HFFc6 (cell line): Measurements from ENCODE around the gene CCR4. TPM values are rescaled to one million over a fixed set of nuclear protein-coding genes. Genes with fewer than 3 reads are reported as not detected.

Source experiments
- DNase-seq: peaks from one replicate; pipeline ENCODE4 v3.0.0-alpha.2; 2018
- H3K27ac Mint-ChIP-seq: 2 replicates; pipeline ENCODE4 v1.8.0; 2020; ENCODE audit warnings: mild to moderate bottlenecking, mixed read lengths
- H3K27me3 Mint-ChIP-seq: 2 replicates; pipeline ENCODE4 v1.8.0; 2021; ENCODE audit warnings: mild to moderate bottlenecking, moderate library complexity, mixed read lengths; ENCODE audit not compliant: insufficient read depth
- H3K36me3 Mint-ChIP-seq: 2 replicates; pipeline ENCODE4 v1.8.0; 2021; ENCODE audit warnings: low read depth, mixed read lengths
- H3K4me1 Mint-ChIP-seq: 2 replicates; pipeline ENCODE4 v1.8.0; 2020; ENCODE audit warnings: low read depth, mixed read lengths
- H3K4me3 Mint-ChIP-seq: 2 replicates; pipeline ENCODE4 v1.8.0; 2020; ENCODE audit warnings: mild to moderate bottlenecking, moderate library complexity, mixed read lengths
- H3K9me3 Mint-ChIP-seq: 2 replicates; pipeline ENCODE4 v1.8.0; 2020; ENCODE audit warnings: mild to moderate bottlenecking, mixed read lengths
- CTCF ChIP-seq: fragments of 200-600 bp; sonication (generic); IDR thresholded peaks from 2 replicates; pipeline ENCODE4 v1.5.0; 2021; ENCODE audit warnings: antibody characterized with exemption, mild to moderate bottlenecking
- total RNA-seq, 6 experiments: library from RNA; stranded (reverse); fragmentation: NEBNext Ultra II Directional; extraction: Animal tissue kit (Norgen Biotek cat#: 25700); gene quantifications; 2 replicates in 1 of 6; 3 replicates in 5 of 6; pipeline ENCODE4 v1.2.3, GENCODE V29; 2021

CCR4 gene
- total RNA-seq, 6 experiments from 2014 or later: not detected

GRCh38 chr3:32992310-32992686 is 40.9 kb downstream of the CCR4 start:
- Mint-ChIP-seq H3K4me3 (no peak overlapping the region), H3K4me1 (no peaks in the 10 kb centered on the region), H3K36me3 (no peaks in the 10 kb centered on the region), H3K9me3 (no peaks in the 10 kb centered on the region), H3K27ac (no peak overlapping the region), H3K27me3 (no peaks in the 10 kb centered on the region; the same call in none of the 2 replicates)
- DNase-seq: no peak
- TF ChIP-seq CTCF: no peak

GRCh38 chr3:32994045-32994444 is 42.6 kb downstream of the CCR4 start:
- no peak for DNase-seq
- Mint-ChIP-seq H3K9me3 (no peaks in the 10 kb centered on the region), H3K27ac (no peak overlapping the region), H3K4me1 (no peaks in the 10 kb centered on the region), H3K4me3 (no peak overlapping the region), H3K36me3 (peaks cover 2% of the 10 kb centered on the region; the same call in 1 of the 2 replicates), H3K27me3 (peaks cover 2% of the 10 kb centered on the region; the same call in 1 of the 2 replicates)
- TF ChIP-seq CTCF: no peak

- H3K27ac Mint-ChIP-seq: no peak overlapping the region
- H3K4me3 Mint-ChIP-seq: no peak overlapping the region
- H3K36me3 Mint-ChIP-seq: peaks cover 6% of the 10 kb centered on the region; the same call in 1 of the 2 replicates
- H3K9me3 Mint-ChIP-seq: no peaks in the 10 kb centered on the region
- H3K4me1 Mint-ChIP-seq: no peaks in the 10 kb centered on the region
- peaks cover 2% of the 10 kb centered on the region; the same call in 1 of the 2 replicates for H3K27me3 Mint-ChIP-seq
- TF ChIP-seq CTCF: no peak
- DNase-seq: no peak
Measured at GRCh38 chr3:32995098-32995497, 43.7 kb downstream of the CCR4 start.

- H3K27ac Mint-ChIP-seq: no peak overlapping the region
Measured at GRCh38 chr3:32996048-32996754, 44.8 kb downstream of the CCR4 start.

DNA sequence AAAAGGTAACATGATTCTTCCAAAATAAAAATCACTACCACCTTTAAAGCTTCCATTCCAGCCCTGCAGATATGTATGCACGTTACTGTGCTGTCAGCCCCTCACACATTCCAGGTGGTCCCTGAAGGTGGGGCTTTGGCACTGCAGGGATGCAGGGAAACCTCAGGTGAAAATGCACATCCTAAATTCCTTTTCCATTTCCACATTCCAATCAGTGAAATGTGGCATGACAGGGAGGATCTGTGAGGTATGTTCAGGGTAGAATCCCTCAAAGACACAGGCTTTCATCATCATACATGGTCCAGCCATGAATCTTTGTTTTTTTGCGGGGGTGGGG is 45.3 kb downstream of the CCR4 start:
- H3K36me3 Mint-ChIP-seq: peaks cover 14% of the 10 kb centered on the region

More at GRCh38 chr3:32996048-32996754, 44.8 kb downstream of the CCR4 start:
- peaks cover 2% of the 10 kb centered on the region; the same call in 1 of the 2 replicates for H3K27me3 Mint-ChIP-seq
- H3K4me3 Mint-ChIP-seq: no peak overlapping the region
- no peak for TF ChIP-seq CTCF
- no peaks in the 10 kb centered on the region for H3K9me3 Mint-ChIP-seq
- no peaks in the 10 kb centered on the region for H3K4me1 Mint-ChIP-seq
- peaks cover 10% of the 10 kb centered on the region for H3K36me3 Mint-ChIP-seq
- no peak for DNase-seq

More for the DNA sequence above, 45.3 kb downstream of the CCR4 start:
- Mint-ChIP-seq H3K4me1 (no peaks in the 10 kb centered on the region), H3K27ac (no peak overlapping the region), H3K9me3 (no peaks in the 10 kb centered on the region), H3K4me3 (no peak overlapping the region), H3K27me3 (peaks cover 2% of the 10 kb centered on the region; the same call in 1 of the 2 replicates)
- no peak for DNase-seq
- TF ChIP-seq CTCF: no peak
